ENCODE results near the gene COL4A4.
"Not testable (repeated sequence)": the region's sequence is repeated elsewhere in the genome, so short reads cannot be mapped to it uniquely, and the experiment has no call there.

COL4A4 gene

DNA sequence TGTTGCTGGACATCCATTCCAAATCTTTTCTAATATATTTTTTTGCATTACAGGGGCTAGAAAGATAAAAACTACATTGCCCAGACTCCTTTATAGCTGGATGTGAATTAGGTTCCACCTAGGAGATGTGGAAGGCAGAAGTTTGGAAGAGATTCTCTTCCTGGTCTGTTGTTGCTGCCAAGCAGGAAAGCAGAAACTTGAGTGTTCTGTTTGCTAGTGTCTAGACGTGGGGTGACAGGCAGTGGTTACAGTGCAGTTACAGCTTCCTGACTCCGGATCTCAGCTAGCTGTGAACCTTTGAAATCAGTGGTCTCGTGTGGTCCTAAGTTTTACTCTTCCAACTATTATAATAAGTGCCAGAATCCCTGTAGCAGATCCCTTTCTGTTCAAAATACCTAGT lies 46.2 kb downstream of the COL4A4 start:
- DNase-seq (ENCODE audit: low read depth in 4 of 4, low spot score in 1 of 4): no peak

GRCh38 chr2:227117027-227117426 lies 47.0 kb downstream of the COL4A4 start:
- DNase-seq (ENCODE audit: low read depth in 4 of 4, low spot score in 1 of 4): no peak

GRCh38 chr2:227115761-227116160 lies 48.2 kb downstream of the COL4A4 start:
- no peak for DNase-seq (ENCODE audit: low read depth in 4 of 4, low spot score in 1 of 4)

DNA sequence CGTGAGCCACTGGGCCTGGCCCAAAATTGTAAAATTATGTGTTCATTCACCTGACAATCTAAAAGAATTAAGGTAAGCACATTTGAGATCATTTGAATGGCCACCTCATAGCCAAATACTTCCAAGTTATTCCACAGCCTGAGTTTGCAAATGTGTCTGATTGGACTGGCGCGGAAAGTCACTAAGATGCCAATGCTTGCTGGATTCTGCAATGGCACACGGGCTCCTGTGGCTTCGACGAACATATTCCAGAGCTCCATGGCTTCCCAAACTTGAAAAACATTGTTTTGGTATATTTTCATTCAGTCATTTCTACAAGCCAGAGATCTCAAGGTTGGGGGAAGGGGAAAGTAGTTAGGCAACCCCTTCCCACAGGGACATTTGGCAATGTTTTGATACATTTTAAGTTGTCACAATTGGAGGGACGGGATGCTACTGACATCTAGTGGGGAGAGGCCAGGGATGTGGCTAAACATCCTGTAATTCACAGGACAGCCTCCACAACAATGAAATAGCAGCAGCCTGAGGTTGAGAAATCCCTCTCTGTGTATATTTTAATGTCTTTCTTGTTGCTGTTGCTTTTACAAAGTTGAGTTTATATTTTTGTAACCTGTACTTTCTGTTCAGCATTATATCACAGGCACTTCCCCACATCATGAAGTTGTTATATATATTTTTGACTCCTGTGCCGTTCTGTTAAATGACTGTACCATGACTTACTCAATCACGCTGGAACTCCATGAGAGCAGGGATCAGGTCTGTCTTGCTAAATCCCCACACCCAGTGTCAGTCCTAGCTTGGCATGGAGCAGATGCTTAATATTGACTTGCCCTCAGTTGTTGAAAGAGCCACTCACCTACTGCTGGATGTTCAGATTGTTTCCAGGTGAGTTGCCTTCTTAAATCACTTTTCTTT lies 56.9 kb downstream of the COL4A4 start:
- DNase-seq (ENCODE audit: low read depth in 4 of 4, low spot score in 1 of 4): peak in 2 of 4 experiments; percentile 7 to 12

GRCh38 chr2:227103583-227103982 lies 60.4 kb downstream of the COL4A4 start:
- no peak for DNase-seq (ENCODE audit: low read depth in 4 of 4, low spot score in 1 of 4)

GRCh38 chr2:227099340-227099739 lies 64.7 kb downstream of the COL4A4 start:
- DNase-seq (ENCODE audit: low read depth in 4 of 4, low spot score in 1 of 4): no peak

- DNase-seq (ENCODE audit: low read depth in 4 of 4, low spot score in 1 of 4): no peak
These were observed 65.9 kb downstream of the COL4A4 start for GRCh38 chr2:227098162-227098515.

DNA sequence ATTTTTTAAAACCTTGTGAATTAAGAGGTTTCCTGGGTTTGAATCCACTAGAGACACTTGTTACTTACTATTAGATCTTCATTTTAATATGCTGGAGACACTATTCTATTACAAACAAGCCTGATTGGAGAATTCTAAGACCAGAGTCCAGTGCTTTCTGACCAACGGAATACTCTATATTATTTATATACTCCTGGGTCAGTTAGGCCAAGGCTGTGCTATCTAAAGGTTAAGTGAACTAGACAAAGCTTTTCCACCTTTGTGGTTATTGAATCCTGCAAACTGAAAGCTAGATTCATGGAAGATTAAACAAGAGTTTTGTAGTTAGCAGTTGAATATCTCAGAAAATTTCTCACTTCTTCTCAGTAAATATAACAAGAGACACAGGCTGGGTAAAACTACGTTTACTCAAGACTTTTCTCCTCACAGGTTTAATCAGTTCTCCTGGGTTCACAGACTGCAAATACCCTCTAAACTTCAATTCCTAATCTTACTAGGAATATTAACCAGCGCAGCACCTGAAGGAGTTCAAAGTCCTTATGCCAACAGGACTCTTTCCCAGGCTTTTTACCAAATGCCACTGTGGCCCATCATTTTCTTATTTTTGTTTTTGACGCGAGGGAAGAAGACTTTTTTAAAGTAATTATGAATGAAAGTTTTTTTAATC lies 66.4 kb downstream of the COL4A4 start:
- no peak for DNase-seq (ENCODE audit: low read depth in 4 of 4, low spot score in 1 of 4)

DNA sequence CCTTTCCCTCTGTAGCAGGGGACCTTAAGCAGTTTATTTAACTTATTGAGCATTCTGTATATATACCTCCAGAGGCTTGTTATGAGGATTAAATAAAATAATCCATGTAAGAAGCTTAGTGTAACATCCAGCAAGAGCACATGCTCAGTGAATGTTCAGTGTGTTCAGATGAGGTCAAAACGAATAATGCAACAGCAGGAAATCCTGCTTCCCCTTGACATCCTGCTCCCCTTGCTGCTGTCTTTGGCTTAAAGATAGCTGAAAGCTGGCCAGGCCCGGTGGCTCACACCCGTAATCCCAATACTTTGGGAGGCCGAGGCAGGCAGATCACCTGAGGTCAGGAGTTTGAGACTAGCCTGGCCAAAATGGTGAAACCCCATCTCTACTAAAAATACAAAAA lies 68.7 kb downstream of the COL4A4 start:
- no peak for DNase-seq (ENCODE audit: low read depth in 4 of 4, low spot score in 1 of 4)

DNA sequence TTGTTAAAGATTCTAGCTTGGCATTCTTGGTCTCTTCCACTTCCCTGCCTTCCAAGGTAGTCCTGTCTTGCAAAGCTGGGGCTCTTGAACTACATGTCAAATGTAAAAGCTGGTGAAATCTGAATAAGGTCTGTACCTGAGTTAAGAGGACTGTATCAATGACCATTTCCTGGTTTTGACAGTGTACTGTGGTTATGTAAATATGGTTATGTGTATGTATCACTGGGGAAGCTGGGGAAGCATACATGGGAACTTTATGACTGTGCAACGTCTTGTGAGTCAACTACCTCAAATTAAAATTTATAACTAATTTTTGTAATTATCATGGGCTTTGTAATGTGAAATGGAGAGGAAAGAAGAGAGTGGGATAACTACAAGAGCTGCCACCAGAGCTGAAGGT lies 81.7 kb downstream of the COL4A4 start:
- no peak for DNase-seq (ENCODE audit: low read depth in 4 of 4, low spot score in 1 of 4)

DNA sequence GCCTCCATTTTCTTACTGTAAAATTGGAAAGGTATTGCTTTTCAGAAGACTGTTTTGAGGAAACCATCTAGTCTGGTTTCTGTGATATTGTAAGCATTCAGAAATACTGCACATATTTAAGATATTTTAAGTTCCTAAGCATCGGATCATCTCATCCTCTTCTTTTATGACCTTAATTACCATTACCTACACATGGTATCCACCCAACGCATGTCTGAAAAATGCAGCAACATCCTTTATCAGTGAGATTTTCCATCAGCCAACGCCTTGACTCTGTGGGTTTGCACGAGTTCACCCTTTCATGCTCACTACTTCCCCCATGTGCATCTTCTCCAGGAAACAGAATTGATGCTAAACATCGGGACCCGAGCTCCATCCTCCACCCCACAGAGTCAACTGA lies 84.3 kb downstream of the COL4A4 start:
- DNase-seq (ENCODE audit: low read depth in 4 of 4, low spot score in 1 of 4): no peak

DNA sequence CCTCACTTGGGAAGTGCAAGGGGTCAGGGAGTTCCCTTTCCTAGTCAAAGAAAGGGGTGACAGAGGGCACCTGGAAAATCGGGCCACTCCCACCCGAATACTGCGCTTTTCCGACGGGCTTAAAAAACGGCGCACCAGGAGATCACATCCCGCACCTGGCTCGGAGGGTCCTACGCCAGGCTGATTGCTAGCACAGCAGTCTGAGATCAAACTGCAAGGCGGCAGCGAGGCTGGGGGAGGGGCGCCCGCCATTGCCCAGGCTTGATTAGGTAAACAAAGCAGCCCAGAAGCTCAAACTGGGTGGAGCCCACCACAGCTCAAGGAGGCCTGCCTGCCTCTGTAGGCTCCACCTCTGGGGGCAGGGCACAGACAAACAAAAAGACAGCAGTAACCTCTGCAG lies 98.9 kb downstream of the COL4A4 start:
- not testable (repeated sequence) for DNase-seq (ENCODE audit: low read depth in 4 of 4, low spot score in 1 of 4)

DNA sequence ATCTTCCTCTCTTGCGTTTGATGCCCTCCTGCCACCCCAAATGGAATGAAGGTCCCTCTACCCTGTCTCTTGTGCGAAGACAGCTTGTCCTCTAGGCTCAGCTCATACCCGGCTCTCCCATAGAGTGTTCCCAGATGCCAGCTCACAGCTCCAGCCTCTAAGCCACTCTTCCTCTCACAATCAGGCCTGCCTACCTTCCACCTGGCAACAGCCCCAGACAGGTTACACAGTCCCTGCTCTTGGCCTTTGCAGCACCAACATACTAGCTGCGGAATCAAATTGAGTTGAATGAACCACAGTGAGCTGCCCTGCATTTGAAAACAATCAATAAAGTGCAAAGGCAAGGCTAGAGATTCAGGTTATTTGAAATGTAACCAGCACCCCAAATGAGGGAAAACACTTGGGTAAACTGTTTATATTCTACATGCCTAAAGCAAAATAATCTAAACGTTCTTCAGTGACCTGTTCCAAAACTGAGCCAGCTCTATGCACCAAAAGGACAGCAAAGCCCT lies 105.1 kb downstream of the COL4A4 start:
- DNase-seq (ENCODE audit: low read depth in 4 of 4, low spot score in 1 of 4): no peak

DNA sequence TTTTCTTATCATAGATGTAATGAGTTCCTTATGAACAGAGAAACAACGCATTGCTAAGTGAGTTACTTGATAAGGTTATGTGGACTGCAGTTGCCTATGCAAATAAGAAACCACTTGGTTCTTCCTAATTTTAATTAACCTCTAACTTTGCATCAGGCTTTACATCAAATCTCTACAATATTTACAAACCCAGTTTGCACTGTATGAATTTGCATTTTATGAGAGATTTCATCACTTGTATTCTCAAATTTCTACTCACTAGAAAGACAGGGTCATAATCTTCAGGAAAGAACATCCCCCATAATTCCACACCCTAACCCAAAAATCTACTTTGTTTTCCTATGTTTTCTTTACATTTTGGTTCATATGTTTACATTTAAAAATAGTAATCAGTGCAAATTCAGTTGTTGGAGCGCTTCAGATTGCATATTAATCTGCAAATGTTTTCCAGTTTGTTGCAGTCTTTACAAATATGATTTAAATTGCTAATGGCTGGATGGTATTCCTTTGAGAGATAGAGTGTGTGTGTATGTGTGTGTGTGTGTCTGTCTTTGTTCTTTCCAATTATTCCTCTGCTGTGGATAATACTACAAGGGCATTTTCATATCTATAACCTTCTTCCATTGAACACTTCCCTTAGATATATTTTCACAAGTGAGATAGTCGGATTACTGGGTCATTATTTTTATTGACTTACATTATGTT lies 106.1 kb downstream of the COL4A4 start:
- DNase-seq (ENCODE audit: low read depth in 4 of 4, low spot score in 1 of 4): no peak

DNA sequence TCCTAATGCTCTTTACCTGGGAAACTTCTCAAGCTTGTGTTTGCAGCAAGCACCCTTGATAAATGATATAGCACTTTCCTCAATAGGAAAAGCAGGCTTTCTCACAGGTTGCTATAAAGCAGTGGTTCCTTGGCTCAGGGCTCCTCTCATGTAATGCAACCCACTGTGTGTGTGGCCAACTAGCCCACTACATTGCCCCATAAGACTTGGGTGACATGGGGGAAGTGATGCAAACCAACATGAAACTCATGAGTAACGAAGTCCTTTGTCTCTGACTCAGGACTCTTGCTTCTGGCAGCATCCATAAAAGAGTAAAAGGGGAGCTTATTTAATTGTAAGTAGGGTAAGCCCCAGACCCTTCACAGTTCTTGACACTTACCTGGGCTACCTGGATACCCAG lies 106.9 kb downstream of the COL4A4 start:
- no peak for DNase-seq (ENCODE audit: low read depth in 4 of 4, low spot score in 1 of 4)

- no peak for DNase-seq (ENCODE audit: low read depth in 4 of 4, low spot score in 1 of 4)
These were observed 110.0 kb downstream of the COL4A4 start for GRCh38 chr2:227054006-227054405.

- DNase-seq (ENCODE audit: low read depth in 4 of 4, low spot score in 1 of 4): no peak
These were observed 111.1 kb downstream of the COL4A4 start for GRCh38 chr2:227052879-227053278.

DNA sequence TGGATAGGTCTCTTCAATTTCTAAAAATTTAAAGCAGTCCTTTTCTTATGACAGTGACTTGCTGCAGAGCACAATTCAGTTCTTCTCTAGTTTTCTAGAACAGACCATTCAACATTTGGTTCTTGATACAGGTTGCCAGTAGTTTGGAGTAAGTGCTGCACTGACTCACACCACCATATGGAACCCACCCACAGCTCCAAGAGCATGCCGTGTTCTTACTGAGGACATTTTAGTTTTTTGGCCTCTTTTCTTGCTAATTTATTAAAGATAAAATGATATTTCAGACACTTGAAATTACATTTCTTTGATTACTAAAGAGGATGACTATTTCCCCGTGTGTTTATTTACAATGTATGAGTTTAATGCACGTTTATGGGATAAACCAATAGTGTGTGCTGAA lies 120.0 kb downstream of the COL4A4 start:
- DNase-seq (ENCODE audit: low read depth in 4 of 4, low spot score in 1 of 4): no peak

DNA sequence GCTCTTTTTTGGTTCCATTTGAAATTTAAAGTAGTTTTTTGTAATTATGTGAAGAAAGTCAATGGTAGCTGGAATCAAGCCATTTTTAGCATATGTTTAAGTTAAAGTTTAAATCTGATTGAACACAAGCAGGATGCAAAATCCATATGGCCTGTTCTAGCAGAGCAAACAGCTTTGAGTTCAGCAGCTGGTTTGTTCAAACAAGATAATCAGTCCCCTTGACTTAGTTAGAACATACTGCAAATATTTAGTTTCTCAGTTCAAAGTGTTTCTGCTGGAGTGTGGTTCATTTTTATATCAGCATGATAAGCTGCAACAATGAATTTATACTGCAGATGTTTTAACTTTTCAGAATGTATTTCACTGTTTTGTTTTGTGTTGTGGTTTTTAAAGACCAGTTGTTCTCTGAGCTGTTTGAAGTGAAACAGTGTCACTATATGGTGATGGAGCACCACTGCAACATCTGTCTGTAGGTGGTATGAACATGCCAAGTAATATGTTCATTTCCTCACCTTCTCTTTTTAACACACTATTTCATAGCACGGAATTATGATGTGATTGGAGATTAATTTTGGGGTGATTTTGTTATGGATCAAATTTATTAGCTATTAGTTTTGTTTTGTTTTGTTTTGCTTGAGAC lies 125.3 kb downstream of the COL4A4 start:
- DNase-seq (ENCODE audit: low read depth in 4 of 4, low spot score in 1 of 4): no peak

DNA sequence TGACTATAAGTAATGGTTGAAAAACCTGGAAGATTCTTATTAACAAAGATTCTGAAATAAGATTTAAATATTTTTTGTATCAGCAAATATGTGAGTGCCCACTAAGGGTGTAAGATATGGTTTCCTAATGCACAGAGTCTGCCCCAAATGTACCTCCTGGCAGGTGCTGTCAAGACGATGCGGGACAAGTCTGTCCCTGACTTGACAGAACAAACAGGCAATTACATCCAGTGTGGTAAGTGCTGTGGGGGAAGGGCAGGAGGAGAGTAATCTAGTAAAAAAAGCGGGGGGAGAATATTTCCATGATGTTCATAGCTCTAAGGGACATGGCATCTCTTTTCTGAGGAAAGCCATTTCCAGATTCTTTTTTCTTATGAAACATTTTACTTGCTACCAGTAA lies 127.5 kb downstream of the COL4A4 start:
- no peak for DNase-seq (ENCODE audit: low read depth in 4 of 4, low spot score in 1 of 4)

DNA sequence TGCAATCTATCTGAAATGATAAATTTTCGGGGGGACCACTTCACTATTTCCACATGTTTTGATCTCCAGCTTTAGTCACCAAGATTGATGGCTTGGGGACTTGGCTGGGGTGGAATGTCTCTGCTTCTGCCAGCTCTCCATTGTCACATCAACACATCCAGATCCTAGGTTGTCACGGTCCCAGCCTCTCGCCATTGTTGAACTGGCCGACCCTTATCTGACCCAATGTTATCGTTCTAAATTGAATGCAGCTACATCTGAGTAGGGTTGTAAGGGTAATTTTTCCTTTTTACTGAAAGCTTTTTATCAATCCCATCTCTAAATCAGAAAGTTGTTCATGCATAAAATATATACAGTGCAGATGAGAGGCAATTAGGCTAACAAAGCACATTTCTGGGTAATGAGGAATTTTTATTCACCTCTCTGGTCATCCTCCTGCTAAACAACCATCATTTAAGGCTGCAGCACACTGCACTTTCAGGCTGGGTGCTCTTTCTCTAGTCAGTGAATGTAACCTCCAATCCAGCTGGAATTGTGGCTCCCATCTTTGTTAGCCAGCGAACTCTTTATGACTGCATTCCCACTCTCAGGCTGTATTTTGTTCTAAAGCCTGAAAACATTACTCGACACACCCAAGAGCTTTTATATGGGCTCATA lies 128.2 kb downstream of the COL4A4 start:
- DNase-seq (ENCODE audit: low read depth in 4 of 4, low spot score in 1 of 4): no peak
